ENCODE results near the gene LIMCH1. TPM values are rescaled to one million over a fixed set of nuclear protein-coding genes. Genes with fewer than 3 reads are reported as not detected.

LIMCH1 gene
- total and polyA plus RNA-seq, 7 donors = 0.46 to 26.0 (median 6.7) TPM

DNA sequence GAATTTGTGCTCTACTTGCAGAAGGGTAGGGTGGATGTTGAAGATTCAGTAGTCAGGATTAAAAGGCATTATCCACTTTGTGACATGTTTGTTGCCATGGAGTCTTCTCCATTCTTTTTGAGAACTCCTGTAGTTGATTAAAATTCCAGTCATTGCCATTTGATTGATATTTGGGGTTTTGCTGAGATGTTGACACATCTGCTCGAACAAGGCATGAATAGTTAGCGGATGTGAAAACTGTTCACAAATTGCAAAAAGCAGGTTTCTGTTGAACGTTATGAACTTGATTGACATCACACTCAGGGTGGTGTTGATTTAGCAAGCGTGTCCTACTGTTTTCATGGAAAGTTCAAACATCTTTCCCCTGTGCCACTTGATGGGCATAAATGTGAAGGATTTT is 16.9 kb downstream of the LIMCH1 start:
- 92 to 93% methylated on average over 4 of the region's 4 CpGs for WGBS, 2 donors
- TF ChIP-seq, protein P1, sequence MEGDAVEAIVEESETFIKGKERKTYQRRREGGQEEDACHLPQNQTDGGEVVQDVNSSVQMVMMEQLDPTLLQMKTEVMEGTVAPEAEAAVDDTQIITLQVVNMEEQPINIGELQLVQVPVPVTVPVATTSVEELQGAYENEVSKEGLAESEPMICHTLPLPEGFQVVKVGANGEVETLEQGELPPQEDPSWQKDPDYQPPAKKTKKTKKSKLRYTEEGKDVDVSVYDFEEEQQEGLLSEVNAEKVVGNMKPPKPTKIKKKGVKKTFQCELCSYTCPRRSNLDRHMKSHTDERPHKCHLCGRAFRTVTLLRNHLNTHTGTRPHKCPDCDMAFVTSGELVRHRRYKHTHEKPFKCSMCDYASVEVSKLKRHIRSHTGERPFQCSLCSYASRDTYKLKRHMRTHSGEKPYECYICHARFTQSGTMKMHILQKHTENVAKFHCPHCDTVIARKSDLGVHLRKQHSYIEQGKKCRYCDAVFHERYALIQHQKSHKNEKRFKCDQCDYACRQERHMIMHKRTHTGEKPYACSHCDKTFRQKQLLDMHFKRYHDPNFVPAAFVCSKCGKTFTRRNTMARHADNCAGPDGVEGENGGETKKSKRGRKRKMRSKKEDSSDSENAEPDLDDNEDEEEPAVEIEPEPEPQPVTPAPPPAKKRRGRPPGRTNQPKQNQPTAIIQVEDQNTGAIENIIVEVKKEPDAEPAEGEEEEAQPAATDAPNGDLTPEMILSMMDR (IDR thresholded peaks at IDR 0.05) = no peak
- TF ChIP-seq POLR2AphosphoS5 (IDR thresholded peaks at IDR 0.05) = no peak
- TF ChIP-seq POLR2A (IDR thresholded peaks at IDR 0.05) = no peak
- TF ChIP-seq EP300 (IDR thresholded peaks at IDR 0.05) = no peak
- Histone ChIP-seq H3K36me3 (no peaks in the 10 kb centered on the region), H3K27me3 (no peaks in the 10 kb centered on the region), H3K27ac (no peak overlapping the region), H3K4me1 (no peaks in the 10 kb centered on the region), H3K4me3 (no peak overlapping the region), H3K9me3 (no peaks in the 10 kb centered on the region)
- DNase-seq = no peak
- intact Hi-C loops (cut with DNase I) = no loop called here

DNA sequence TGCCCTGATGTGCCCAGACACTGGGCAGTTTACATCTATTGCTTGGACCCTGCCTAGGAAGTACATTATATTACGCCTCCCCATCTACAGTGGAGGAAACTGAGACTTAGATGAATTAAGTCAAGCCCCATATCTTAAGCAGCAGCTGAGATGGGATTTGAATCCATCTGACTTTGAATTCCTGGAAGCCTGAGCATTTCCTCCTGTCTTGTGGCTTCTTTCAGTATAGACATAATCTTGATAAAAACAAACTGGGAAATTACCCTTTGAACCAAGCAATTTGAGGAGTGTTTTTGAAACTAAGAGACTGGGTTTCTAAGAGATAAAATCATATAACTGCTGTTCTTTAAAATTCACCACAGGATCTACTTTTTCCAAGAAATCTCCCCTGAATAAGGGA is 18.6 kb downstream of the LIMCH1 start:
- no peak for TF ChIP-seq POLR2A (IDR thresholded peaks at IDR 0.05)
- no peak for TF ChIP-seq POLR2AphosphoS5 (IDR thresholded peaks at IDR 0.05)
- TF ChIP-seq, protein P1 (IDR thresholded peaks at IDR 0.05) = no peak
- TF ChIP-seq EP300 (IDR thresholded peaks at IDR 0.05) = no peak
- no peaks in the 10 kb centered on the region for H3K9me3 ChIP-seq
- 89 to 97% methylated on average over 1 of the region's 1 CpG for WGBS, 2 donors
- no peaks in the 10 kb centered on the region for H3K36me3 ChIP-seq
- no peaks in the 10 kb centered on the region for H3K27me3 ChIP-seq
- no peaks in the 10 kb centered on the region for H3K4me1 ChIP-seq
- no peak for DNase-seq
- no peak overlapping the region for H3K4me3 ChIP-seq
- intact Hi-C loops (cut with DNase I) = no loop called here
- no peak overlapping the region for H3K27ac ChIP-seq

DNA sequence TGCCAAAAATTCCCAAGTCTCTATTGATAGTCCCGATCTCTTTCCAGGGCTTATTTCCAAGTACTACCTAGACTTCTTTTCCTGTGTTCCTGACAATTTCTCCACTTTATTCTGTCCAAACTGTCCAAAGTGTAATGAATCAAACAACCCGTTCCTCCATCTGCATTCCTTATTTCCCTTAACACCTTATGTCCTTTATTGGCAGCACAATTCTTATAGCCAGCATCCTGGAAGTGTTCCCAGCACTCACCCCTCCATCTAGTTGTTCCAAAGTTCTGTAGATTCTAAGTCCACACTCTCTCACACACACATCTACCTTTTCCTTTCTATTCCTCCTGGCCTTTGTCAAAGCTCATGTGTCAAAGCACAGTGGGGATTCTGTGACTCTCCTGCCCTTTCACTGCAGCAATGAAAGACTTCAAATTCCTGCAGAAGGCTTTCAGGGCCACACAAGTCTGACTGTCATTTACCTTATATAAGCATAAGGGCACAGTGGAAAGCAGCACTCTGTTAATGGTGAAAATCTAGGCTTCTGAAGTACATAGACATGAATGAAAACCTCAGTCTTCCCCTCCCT is 22.1 kb downstream of the LIMCH1 start:
- peaks cover 0 to 5% (median 0%) of the 10 kb centered on the region in 4 donors for H3K4me1 ChIP-seq
- 75 to 85% methylated on average over 2 of the region's 2 CpGs for WGBS, 2 donors
- H3K27me3 ChIP-seq = no peaks in the 10 kb centered on the region
- intact Hi-C loops (cut with DNase I) = no loop called here
- H3K9me3 ChIP-seq = no peaks in the 10 kb centered on the region
- H3K36me3 ChIP-seq = no peaks in the 10 kb centered on the region
- DNase-seq = no peak
- TF ChIP-seq, protein P1 (IDR thresholded peaks at IDR 0.05) = no peak
- no peak for TF ChIP-seq POLR2AphosphoS5 (IDR thresholded peaks at IDR 0.05)
- TF ChIP-seq EP300 (IDR thresholded peaks at IDR 0.05) = no peak
- TF ChIP-seq POLR2A (IDR thresholded peaks at IDR 0.05) = no peak
- H3K4me3 ChIP-seq = no peak overlapping the region
- H3K27ac ChIP-seq = no peak overlapping the region

DNA sequence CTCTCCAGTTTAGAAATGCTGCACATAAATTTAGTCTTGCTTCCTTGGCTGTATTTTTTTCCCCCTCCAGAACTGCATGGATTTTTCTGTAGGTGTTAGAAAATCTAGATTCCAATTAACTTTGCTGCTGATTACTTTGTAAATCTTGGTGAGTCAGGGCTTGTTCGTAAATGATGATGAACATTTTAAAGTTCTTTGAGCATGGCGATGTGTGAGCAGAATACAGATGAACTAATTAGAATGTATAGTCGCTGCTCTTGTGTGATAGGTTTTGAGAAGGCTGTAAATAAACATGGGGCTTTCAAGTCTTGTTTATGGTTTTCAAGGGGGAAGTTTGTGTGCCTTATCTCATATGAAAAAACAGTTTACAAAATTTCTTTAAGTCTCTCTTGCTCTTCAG is 23.3 kb downstream of the LIMCH1 start:
- intact Hi-C loops (cut with DNase I) = no loop called here
- no peaks in the 10 kb centered on the region for H3K27me3 ChIP-seq
- no peaks in the 10 kb centered on the region for H3K36me3 ChIP-seq
- TF ChIP-seq POLR2A (IDR thresholded peaks at IDR 0.05) = no peak
- TF ChIP-seq, protein P1 (IDR thresholded peaks at IDR 0.05) = no peak
- no peak for TF ChIP-seq EP300 (IDR thresholded peaks at IDR 0.05)
- TF ChIP-seq POLR2AphosphoS5 (IDR thresholded peaks at IDR 0.05) = no peak
- H3K27ac ChIP-seq = no peak overlapping the region
- 89% methylated on average over 3 of the region's 3 CpGs for WGBS, 2 donors
- H3K4me1 ChIP-seq = peaks cover 0 to 5% (median 0%) of the 10 kb centered on the region in 4 donors
- no peaks in the 10 kb centered on the region for H3K9me3 ChIP-seq
- H3K4me3 ChIP-seq = no peak overlapping the region
- no peak for DNase-seq

DNA sequence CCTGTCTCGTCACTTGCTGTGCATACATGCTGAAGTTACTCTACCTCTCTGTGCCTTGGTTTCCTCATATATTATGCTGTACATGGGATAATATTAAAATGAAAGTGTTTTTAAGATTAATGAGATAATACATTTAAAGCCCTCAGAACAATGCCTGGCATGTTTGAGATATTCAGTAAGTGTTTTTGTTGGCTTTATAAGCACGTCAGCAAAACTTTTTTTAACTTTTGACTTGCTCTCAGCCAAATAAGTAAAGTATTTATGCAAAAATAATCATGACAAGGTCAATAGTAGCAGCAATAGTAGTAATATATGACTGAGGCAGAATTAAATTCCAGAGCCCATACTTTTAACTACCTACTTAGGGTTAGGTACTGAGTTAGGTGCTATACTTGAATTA is 29.2 kb downstream of the LIMCH1 start:
- 89 to 95% methylated on average over 2 of the region's 2 CpGs for WGBS, 2 donors
- TF ChIP-seq, protein P1 (IDR thresholded peaks at IDR 0.05) = no peak
- TF ChIP-seq POLR2AphosphoS5 (IDR thresholded peaks at IDR 0.05) (no peak), EP300 (IDR thresholded peaks at IDR 0.05) (no peak), POLR2A (IDR thresholded peaks at IDR 0.05) (no peak)
- Histone ChIP-seq H3K27ac (no peak overlapping the region), H3K9me3 (no peaks in the 10 kb centered on the region), H3K4me1 (peaks cover 0 to 16% (median 5%) of the 10 kb centered on the region in 4 donors), H3K4me3 (no peak overlapping the region), H3K27me3 (no peaks in the 10 kb centered on the region), H3K36me3 (no peaks in the 10 kb centered on the region)
- intact Hi-C loops (cut with DNase I) = no loop called here
- DNase-seq = no peak
